Uterus (tissue), 2 donors: ENCODE measurements around the gene NAA30.

Source experiments
- CTCF ChIP-seq, 4 experiments: fragments of 200-600 bp in 2 of 4; fragments of 450-650 bp in 2 of 4; sonication (generic) in 2 of 4; IDR thresholded peaks; one replicate each; pipeline ENCODE4 v1.5.1; 2016 to 2019; ENCODE audit warnings: antibody characterized with exemption in 4 of 4, mild to moderate bottlenecking in 2 of 4, moderate library complexity in 1 of 4
- POLR2A ChIP-seq, 2 donors: fragments of 450-650 bp; IDR thresholded peaks; one replicate each; pipeline ENCODE4 v1.6.1; 2016; ENCODE audit warnings: antibody characterized with exemption in 2 of 2, mild to moderate bottlenecking in 1 of 2, moderate library complexity in 1 of 2

DNA sequence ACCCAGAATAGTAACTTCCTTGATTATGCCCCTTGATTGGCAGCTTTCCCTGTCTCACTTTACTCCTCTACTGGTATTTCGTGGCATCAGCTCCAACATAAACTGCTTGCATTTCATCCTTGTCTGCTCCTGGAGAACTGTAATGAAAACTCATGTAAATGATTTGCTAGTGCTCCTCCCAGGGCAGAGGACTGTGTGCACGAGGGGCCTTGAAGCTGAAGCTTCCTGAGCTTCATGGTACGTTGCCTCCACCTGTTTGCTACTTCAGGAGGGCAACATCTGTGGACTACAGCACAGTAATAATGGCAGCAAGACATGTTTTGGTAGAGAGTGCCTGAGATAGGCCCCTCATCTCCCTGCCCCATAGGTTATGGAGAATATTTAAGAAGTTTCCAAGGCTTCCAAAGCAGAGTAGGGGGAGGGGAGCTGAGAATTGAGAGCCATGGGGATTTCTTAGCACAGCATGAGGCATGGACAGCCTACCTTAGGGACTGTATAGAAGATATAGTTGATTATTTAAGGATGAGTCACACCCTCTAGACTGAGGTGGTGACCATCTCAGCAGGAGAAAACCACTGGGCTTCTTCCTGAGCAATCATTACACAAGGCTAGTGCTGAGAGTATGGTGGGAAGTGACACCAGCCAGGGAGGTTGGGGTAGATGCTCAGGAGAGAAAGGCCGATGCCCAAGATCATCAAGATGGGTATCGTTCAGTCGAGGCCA, 73.8 kb downstream of the NAA30 start:
- TF ChIP-seq POLR2A (IDR thresholded peaks at IDR 0.05), result no peak
- no peak for TF ChIP-seq CTCF (IDR thresholded peaks at IDR 0.05)
